Stimulated activated naive CD8-positive, alpha-beta T cell treated with anti-CD3 and anti-CD28 coated beads, Interleukin-15, Interleukin-2, amounts not matched to agents 100 ng/mL and 50 ng/mL, for 24 hours (primary cell): ENCODE data around the gene MAGI1.

Experiments
- H3K27ac Mint-ChIP-seq: one replicate; pipeline ENCODE4 v1.8.0; 2021; ENCODE audit warnings: mild to moderate bottlenecking, mixed read lengths
- H3K27me3 Mint-ChIP-seq: one replicate; pipeline ENCODE4 v1.8.0; 2021; ENCODE audit warnings: mixed read lengths
- H3K36me3 Mint-ChIP-seq: one replicate; pipeline ENCODE4 v1.8.0; 2021; ENCODE audit warnings: low read depth, mixed read lengths
- H3K4me1 Mint-ChIP-seq: one replicate; pipeline ENCODE4 v1.8.0; 2021; ENCODE audit warnings: low read depth, mixed read lengths
- H3K4me3 Mint-ChIP-seq: one replicate; pipeline ENCODE4 v1.8.0; 2021; ENCODE audit warnings: mild to moderate bottlenecking, mixed read lengths
- H3K9me3 Mint-ChIP-seq: one replicate; pipeline ENCODE4 v1.8.0; 2021; ENCODE audit warnings: mixed read lengths

The MAGI1 gene

GRCh38 chr3:65939184-65939583, 99.5 kb downstream of the MAGI1 start:
- H3K27me3 Mint-ChIP-seq: peaks cover 7% of the 10 kb centered on the region
- H3K27ac Mint-ChIP-seq: no peak overlapping the region
- no peaks in the 10 kb centered on the region for H3K9me3 Mint-ChIP-seq
- no peaks in the 10 kb centered on the region for H3K4me1 Mint-ChIP-seq
- no peak overlapping the region for H3K4me3 Mint-ChIP-seq
- no peaks in the 10 kb centered on the region for H3K36me3 Mint-ChIP-seq

GRCh38 chr3:65938676-65939075, 100.0 kb downstream of the MAGI1 start:
- Mint-ChIP-seq H3K27me3 (peaks cover 7% of the 10 kb centered on the region), H3K4me3 (no peak overlapping the region), H3K9me3 (no peaks in the 10 kb centered on the region), H3K27ac (no peak overlapping the region), H3K4me1 (no peaks in the 10 kb centered on the region), H3K36me3 (no peaks in the 10 kb centered on the region)

- no peaks in the 10 kb centered on the region for H3K9me3 Mint-ChIP-seq
- peaks cover 7% of the 10 kb centered on the region for H3K27me3 Mint-ChIP-seq
These were observed 100.6 kb downstream of the MAGI1 start for GRCh38 chr3:65938147-65938546.

GRCh38 chr3:65936908-65937638, 101.6 kb downstream of the MAGI1 start:
- no peak overlapping the region for H3K27ac Mint-ChIP-seq
- H3K36me3 Mint-ChIP-seq: no peaks in the 10 kb centered on the region
- H3K4me1 Mint-ChIP-seq: no peaks in the 10 kb centered on the region

More at GRCh38 chr3:65938147-65938546, 100.6 kb downstream of the MAGI1 start:
- no peak overlapping the region for H3K27ac Mint-ChIP-seq
- H3K36me3 Mint-ChIP-seq: no peaks in the 10 kb centered on the region
- no peaks in the 10 kb centered on the region for H3K4me1 Mint-ChIP-seq
- no peak overlapping the region for H3K4me3 Mint-ChIP-seq

GRCh38 chr3:65935724-65936123, 103.0 kb downstream of the MAGI1 start:
- Mint-ChIP-seq H3K4me3 (no peak overlapping the region), H3K36me3 (no peaks in the 10 kb centered on the region), H3K27me3 (peaks cover 7% of the 10 kb centered on the region), H3K27ac (no peak overlapping the region), H3K9me3 (peaks cover 6% of the 10 kb centered on the region), H3K4me1 (no peaks in the 10 kb centered on the region)

More at GRCh38 chr3:65936908-65937638, 101.6 kb downstream of the MAGI1 start:
- Mint-ChIP-seq H3K27me3 (peaks cover 7% of the 10 kb centered on the region), H3K4me3 (no peak overlapping the region), H3K9me3 (peaks cover under 1% of the 10 kb centered on the region)

GRCh38 chr3:65930648-65931047, 108.1 kb downstream of the MAGI1 start:
- Mint-ChIP-seq H3K36me3 (no peaks in the 10 kb centered on the region), H3K9me3 (peaks cover 6% of the 10 kb centered on the region), H3K4me1 (no peaks in the 10 kb centered on the region), H3K4me3 (no peak overlapping the region), H3K27ac (no peak overlapping the region), H3K27me3 (peaks cover 3% of the 10 kb centered on the region)

- Mint-ChIP-seq H3K4me3 (no peak overlapping the region), H3K9me3 (peaks cover 6% of the 10 kb centered on the region), H3K36me3 (no peaks in the 10 kb centered on the region), H3K27ac (no peak overlapping the region), H3K4me1 (no peaks in the 10 kb centered on the region), H3K27me3 (peaks cover 3% of the 10 kb centered on the region)
These were observed 110.6 kb downstream of the MAGI1 start for GRCh38 chr3:65928110-65928509.

- Mint-ChIP-seq H3K4me1 (no peaks in the 10 kb centered on the region), H3K27ac (no peak overlapping the region), H3K4me3 (no peak overlapping the region), H3K27me3 (peaks cover 3% of the 10 kb centered on the region), H3K36me3 (no peaks in the 10 kb centered on the region), H3K9me3 (peaks cover 6% of the 10 kb centered on the region)
These were observed 111.1 kb downstream of the MAGI1 start for GRCh38 chr3:65927576-65927975.

- Mint-ChIP-seq H3K4me1 (no peaks in the 10 kb centered on the region), H3K36me3 (no peaks in the 10 kb centered on the region), H3K9me3 (no peaks in the 10 kb centered on the region), H3K4me3 (no peak overlapping the region), H3K27me3 (peaks cover 3% of the 10 kb centered on the region), H3K27ac (no peak overlapping the region)
These were observed 113.3 kb downstream of the MAGI1 start for GRCh38 chr3:65925254-65925954.

- H3K27ac Mint-ChIP-seq: no peak overlapping the region
- peaks cover 3% of the 10 kb centered on the region for H3K27me3 Mint-ChIP-seq
- H3K4me1 Mint-ChIP-seq: no peaks in the 10 kb centered on the region
- H3K36me3 Mint-ChIP-seq: no peaks in the 10 kb centered on the region
- no peak overlapping the region for H3K4me3 Mint-ChIP-seq
- H3K9me3 Mint-ChIP-seq: peaks cover 2% of the 10 kb centered on the region
These were observed 114.0 kb downstream of the MAGI1 start for GRCh38 chr3:65924762-65925161.

GRCh38 chr3:65922441-65922840, 116.3 kb downstream of the MAGI1 start:
- H3K36me3 Mint-ChIP-seq: no peaks in the 10 kb centered on the region
- no peak overlapping the region for H3K4me3 Mint-ChIP-seq
- H3K9me3 Mint-ChIP-seq: peaks cover 7% of the 10 kb centered on the region
- H3K27me3 Mint-ChIP-seq: peaks cover 3% of the 10 kb centered on the region
- no peaks in the 10 kb centered on the region for H3K4me1 Mint-ChIP-seq
- H3K27ac Mint-ChIP-seq: no peak overlapping the region

GRCh38 chr3:65919826-65920225, 118.9 kb downstream of the MAGI1 start:
- H3K27ac Mint-ChIP-seq: no peak overlapping the region
- H3K36me3 Mint-ChIP-seq: no peaks in the 10 kb centered on the region
- no peak overlapping the region for H3K4me3 Mint-ChIP-seq
- no peaks in the 10 kb centered on the region for H3K4me1 Mint-ChIP-seq
- H3K27me3 Mint-ChIP-seq: no peaks in the 10 kb centered on the region
- peaks cover 12% of the 10 kb centered on the region for H3K9me3 Mint-ChIP-seq

- Mint-ChIP-seq H3K27ac (no peak overlapping the region), H3K36me3 (no peaks in the 10 kb centered on the region), H3K27me3 (no peaks in the 10 kb centered on the region), H3K4me1 (no peaks in the 10 kb centered on the region), H3K9me3 (peaks cover 12% of the 10 kb centered on the region), H3K4me3 (no peak overlapping the region)
These were observed 123.2 kb downstream of the MAGI1 start for GRCh38 chr3:65915477-65915876.

GRCh38 chr3:65914740-65915367, 123.9 kb downstream of the MAGI1 start:
- no peaks in the 10 kb centered on the region for H3K4me1 Mint-ChIP-seq
- no peak overlapping the region for H3K4me3 Mint-ChIP-seq

GRCh38 chr3:65914032-65914739, 124.5 kb downstream of the MAGI1 start:
- Mint-ChIP-seq H3K36me3 (no peaks in the 10 kb centered on the region), H3K9me3 (peaks cover 8% of the 10 kb centered on the region), H3K4me1 (no peaks in the 10 kb centered on the region), H3K27ac (no peak overlapping the region), H3K4me3 (no peak overlapping the region), H3K27me3 (no peaks in the 10 kb centered on the region)

More at GRCh38 chr3:65914740-65915367, 123.9 kb downstream of the MAGI1 start:
- Mint-ChIP-seq H3K36me3 (no peaks in the 10 kb centered on the region), H3K9me3 (peaks cover 12% of the 10 kb centered on the region), H3K27me3 (no peaks in the 10 kb centered on the region), H3K27ac (no peak overlapping the region)
